K562 (cell line): ENCODE data around the gene ZFR2.

Experiments
- NFE2 ChIP-seq: IDR thresholded peaks from 2 replicates; pipeline ENCODE4 v1.6.1; 2014; ENCODE audit warnings: antibody characterized with exemption, low read depth
- POLR2AphosphoS5 ChIP-seq: IDR thresholded peaks from 2 replicates; pipeline ENCODE4 v1.6.1; 2011; ENCODE audit warnings: mild to moderate bottlenecking, low read depth, low read length, moderate library complexity; ENCODE audit not compliant: control insufficient read depth, insufficient read depth

- TF ChIP-seq POLR2AphosphoS5 (no peak), NFE2 (no peak)
Measured at GRCh38 chr19:3803114-3803888, 65.5 kb downstream of the ZFR2 start.
